HG03565 (cell line): ENCODE data around the gene CCDC28B.

ENCODE experiments used
- ATAC-seq: cut with Tn5 transposase; IDR thresholded peaks from one replicate; pipeline ENCODE4 v1.9.1; 2021; ENCODE audit warnings: mild to moderate bottlenecking, moderate library complexity; ENCODE audit not compliant: unreplicated experiment

Gene CCDC28B

DNA sequence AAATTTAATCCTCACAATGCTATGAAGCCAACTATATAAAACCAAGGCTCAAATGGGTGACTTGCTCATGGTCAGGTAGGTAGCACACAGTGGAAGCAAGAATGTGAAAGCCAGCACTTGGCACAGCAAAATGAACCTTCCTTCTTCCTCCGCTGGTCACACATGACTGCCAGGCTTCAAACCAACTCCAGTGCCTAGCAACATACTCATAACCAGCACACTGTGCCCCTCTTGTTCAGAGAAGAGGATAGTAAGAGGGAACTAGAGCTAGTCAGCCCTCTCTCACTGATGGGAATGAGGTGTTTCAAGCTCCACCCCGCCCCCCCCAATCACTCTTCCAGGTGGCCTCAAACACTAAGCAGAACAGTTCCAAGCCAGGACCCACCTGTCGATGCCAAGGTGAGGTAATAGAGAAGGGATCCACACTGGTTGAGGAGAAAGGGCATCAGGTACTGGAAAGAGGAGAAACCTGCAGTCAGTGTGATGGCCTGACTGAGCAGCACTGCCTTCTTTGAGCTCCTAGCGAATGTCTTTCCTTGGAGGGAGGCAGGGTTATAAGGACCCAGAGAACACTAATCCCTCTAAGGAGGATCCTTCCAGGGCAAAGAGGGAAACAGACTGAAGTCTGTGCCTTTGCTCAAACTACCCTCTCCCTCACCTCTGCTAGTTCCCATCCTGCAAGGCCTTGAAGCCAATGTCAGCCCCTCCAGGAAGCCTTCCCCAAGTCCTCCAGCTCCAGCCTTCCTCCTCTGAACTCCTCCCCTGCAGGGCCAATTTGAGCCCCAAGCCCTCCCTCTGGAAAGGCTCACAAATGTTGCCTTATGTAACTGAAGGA, 20.6 kb downstream of the CCDC28B start:
- ATAC-seq, result no peak

DNA sequence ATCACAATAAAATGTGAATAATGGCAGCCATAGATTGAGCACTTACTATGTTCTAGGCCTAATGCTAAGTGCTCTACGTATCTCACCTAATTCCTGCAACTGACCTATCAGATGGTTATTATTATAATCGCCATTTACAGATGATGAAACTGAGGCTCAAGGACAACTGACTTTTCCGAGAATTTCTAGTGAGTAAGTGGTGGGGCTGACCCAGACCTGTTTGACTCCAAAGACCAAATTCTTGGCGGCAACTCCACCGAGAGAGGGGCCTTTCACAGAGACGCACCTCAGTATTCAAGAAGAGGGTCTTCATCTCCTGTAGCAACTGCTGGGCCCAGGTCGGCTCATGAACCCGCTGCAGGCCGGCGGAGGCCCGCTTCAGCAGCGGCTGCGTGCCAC, 21.2 kb downstream of the CCDC28B start:
- no peak for ATAC-seq

DNA sequence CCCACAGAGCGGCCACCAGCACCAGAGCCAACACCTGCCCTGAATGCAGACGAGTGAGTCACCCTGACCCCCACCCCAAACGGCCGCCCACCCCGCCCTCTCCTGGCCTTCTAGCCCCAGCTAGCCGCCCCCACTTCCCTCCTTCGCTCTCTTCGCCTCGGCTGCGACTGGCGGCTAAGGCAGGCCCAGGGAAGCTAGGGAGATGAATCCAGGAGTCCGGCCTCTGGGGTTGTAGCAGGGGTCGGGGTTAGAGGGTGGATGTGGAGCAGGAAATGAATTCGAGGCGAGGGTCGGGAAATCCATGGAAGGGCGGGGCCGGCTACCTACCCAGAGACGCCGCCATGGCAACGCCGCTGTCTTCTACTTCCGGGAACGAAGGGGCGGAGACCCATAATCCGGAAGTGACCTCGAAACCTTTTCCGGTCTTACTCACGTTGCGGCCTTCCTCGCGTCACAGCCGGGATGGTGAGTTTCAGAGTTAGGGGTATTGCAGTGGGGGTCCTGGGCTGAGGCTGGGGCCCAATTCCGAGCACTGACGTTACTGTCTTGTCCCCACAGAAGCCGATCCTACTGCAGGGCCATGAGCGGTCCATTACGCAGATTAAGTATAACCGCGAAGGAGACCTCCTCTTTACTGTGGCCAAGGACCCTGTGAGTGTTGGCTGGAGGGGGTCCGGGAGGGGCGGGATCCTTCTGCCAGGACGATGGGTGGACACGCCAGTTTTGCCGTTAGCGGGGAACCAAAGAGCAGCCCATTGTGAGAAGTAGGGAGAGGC, 21.8 kb downstream of the CCDC28B start, which contains the start of the genes EIF3I and TMEM234:
Gene EIF3I (plus strand): TSS at position 428 of the 776 bp plus-strand sequence. CDS start 35 bp downstream, at position 463.
Gene TMEM234 (minus strand): TSS at position 374 of the 776 bp plus-strand sequence. CDS start 31 bp downstream, at position 343.
- ATAC-seq, result peak; percentile 90

DNA sequence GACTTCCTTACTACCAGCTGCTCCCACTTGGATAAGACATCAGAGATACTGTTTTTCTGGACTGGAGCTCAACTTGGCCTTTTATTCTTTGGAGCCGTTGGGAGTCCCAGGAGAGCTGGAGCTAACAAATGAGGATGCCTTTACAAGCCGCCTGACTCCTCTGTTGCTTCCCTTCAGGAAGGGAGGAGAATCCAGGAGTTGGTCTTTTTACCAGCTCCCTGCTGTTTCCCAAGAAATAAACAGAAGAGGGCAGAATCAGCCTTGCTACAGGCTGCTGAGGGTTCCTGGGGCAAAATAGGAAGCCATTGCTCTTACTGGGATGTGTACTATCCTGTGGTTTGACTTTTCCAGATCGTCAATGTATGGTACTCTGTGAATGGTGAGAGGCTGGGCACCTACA, 23.3 kb downstream of the CCDC28B start:
- no peak for ATAC-seq

DNA sequence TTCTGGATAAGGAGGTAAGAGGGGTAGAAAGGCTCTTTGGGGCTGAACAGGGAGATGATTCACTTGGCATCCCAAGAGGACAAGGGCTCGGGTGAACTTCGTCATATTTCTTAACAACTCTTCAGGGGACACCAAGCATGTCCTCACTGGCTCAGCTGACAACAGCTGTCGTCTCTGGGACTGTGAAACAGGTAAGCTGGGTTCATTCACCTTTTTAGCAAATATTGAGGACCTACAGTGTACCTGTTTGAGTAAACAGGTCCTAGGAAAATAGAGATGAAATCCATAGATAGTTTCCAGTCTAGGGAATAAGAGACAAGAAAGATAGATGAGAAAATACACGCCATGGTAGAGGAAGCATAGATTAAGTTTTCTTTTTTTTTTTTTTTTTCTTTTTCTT, 23.9 kb downstream of the CCDC28B start:
- ATAC-seq, result no peak

DNA sequence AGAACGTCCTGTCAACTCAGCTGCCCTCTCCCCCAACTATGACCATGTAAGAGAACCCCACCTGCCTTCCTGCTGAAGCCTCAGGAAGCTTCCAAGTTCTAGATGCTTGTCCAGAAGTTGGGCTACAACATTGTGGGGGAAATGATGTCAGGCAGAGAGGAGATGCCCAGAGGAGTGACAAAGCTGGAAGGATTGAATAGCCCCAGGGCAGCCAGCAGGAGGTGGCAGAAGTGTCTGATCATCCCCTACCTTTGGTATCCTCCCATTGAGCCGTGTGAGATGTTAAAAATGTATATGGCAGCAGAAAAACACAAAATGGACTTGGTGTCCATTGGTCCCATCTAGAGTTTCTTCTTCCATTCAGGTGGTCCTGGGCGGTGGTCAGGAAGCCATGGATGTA, 28.4 kb downstream of the CCDC28B start:
- ATAC-seq, result no peak

DNA sequence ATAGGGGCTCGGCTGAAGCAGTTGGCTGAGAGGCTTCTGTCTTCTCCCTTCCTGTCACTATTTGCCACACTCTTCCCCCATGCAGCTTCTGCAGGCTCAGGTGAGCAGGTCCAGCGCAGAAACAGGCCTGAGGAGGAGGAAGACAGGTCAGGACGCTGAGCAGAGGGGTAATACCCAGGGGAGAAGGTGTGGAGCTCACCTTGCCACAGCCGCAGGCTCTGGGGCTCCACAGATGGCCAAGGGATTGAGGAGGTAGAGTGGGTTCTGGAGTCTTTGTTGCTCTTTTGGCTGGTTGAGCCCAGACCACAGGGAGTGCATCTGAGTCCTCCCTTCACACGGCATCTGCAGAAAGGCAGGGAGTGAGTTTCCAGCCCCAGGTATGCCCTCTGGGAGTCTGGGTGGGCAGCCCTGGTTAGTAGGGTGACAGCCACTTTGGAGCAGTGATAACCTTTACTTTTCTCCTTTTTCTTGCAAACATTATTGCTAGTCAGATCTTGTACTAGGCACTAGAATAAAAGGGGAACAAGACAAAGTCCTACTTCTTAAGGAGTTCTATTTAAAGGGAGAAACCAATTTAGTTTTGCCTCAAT, 31.5 kb downstream of the CCDC28B start:
- ATAC-seq, result no peak

DNA sequence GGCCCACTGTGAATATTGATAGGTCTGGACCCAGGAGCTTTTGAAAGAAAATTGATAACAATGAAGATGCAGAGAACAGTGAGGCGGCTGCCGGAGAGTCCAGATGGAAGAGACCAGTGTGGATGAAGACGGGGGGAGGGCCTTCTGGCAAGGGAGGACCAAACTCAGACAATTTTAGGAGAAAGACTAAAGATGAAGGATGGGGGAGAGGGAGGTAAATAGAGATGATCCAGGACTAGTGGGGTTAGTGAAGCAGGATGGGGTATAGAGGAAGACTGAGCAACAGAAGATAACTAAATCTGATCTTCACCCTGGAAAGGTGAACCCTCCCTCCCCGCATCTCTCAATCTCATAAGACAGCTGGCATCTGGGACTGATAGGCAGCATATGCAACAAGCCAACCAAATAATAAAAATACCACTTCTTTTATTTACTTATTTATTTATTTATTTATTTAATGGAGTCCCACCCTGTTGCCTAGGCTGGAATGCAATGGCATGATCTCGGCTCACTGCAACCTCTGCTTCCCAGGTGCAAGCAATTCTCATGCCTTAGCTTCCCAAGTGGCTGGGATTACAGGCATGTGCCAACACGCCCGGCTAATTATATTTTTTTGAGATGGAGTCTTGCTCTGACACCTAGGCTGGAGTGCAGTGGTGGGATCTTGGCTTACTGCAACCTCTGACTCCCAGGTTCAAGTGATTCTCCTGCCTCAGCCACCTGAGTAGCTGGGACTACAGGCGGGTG, 32.3 kb downstream of the CCDC28B start:
- no peak for ATAC-seq

DNA sequence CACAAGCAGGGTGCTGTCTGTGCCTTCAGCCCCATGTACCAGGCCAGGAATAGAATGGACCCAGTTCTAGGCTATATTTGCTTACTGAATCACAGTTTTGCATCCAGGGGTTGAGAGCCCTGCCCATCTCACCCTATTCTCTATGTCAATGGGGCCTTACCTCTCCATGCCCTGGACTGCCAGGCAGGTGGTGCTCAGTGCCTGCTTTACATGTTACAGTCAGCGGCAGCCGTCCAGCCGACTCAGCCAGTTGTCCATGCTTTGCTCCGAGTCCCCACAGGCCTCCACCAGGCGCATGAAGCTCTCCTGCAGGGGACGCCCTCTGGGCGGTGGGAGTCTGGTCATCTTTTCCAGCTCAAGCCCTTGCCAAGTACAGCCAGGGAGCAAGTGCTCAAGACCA, 34.4 kb downstream of the CCDC28B start:
- no peak for ATAC-seq

DNA sequence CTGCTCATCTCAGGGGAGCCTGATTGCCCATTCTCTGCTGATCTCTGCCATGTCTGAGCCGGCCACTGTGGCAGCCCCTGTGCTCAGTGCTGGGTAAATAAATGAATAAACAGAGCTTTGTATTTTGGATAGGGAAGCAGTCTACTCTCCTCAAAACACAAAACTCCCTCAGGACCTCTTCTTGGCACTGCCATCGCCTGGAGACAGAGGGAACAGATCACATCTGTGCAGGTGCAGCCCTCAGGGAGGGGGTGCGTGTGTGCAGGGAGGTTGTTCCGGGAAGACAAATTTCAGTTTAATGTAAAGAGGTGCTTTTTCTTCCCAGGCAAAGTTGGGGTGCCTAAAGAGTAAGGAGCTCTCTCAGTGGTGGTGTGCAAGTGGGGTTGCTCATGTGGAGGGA, 38.9 kb downstream of the CCDC28B start:
- no peak for ATAC-seq

DNA sequence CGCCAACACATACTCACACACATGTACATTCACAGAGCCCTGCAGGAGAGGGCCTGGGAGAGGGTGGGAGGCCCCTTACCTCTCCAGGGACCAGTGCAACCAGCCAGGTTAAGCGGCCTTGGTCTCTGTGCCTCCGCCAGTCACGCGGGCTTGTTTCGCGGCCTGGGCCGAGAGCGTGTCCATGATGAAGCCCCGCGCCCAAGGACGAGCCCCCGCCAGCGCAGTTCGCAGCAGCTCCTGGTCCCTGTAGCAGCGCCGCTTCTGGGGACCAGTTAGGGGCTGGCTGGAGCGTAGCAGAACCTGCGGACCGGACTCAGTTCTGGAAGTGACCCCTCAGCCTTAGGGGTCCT, 39.4 kb downstream of the CCDC28B start:
- no peak for ATAC-seq

DNA sequence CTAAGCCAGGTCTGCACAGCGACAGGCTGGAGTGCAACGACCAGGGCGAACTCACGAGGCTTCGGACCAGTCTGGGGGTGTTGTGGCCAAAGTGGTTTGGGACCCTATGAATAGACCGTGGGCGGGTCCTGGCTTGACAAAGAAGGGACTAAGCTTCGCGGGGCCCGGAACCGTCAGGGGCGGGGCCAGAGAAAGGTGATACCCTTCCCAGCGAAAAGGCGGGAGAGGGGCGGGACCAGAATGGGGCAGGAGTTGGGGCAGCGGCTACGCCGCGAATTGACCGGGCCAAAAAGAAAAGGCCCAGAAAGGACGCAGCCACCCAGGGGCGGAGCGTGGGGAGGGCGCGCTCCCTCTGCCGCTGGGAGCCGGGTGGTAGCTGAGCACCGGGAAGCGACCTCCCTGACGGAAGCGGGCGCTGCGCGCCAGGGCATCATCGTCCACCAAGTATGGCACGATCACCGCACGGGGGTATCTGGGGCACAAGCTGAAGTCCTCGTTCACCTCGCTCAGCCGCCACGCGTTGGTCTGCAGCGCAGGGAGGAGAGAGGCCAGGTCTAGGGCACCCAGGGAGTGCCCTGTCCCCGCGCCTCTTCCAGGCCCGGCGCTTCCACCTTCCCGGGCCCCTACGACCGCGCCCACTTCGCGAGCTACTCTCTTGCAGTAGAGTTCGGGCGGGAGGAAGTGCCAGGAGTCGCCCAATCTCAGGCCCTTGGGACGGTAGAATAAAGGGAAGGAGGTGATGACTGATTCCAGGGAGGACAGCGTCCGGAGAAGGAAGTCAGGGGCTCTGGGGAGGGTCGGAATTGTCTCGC, 40.0 kb downstream of the CCDC28B start:
- no peak for ATAC-seq

DNA sequence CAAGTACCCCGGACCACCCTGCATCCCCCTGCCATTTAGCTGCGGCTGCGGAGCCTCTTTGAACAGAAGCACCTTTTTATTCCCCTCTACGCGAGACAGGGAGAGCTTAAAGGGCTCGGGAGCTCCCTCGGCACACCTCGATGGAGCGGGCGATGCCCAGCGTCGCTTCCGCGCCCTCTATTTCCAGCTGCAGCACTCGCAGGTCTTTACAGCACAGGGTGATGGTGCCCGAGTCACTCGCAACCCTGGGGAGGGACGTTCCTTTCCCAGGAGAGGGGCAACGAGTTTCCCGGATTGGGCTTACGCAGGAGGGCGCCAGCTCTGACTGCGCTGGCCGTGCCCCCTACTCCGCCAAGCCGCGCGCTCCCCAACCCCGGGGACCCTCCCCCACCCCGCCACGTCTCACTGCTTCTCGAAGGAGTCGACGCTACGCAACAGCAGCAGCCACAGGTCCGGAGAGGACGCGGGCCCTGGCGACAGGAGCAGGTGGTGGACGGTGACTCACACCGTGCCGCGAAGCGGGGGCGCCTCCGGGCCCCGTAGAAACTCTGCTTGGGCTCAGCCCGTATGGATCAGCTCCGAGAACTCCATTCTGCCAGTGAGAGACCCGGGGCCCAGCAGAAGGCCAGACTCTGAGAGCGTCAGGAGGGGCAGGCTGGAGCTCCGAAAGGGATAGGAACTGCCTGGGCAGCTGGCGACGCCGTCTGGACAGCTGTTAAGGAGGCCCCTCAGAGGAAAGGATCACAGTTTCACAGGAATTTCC, 40.8 kb downstream of the CCDC28B start:
- no peak for ATAC-seq

DNA sequence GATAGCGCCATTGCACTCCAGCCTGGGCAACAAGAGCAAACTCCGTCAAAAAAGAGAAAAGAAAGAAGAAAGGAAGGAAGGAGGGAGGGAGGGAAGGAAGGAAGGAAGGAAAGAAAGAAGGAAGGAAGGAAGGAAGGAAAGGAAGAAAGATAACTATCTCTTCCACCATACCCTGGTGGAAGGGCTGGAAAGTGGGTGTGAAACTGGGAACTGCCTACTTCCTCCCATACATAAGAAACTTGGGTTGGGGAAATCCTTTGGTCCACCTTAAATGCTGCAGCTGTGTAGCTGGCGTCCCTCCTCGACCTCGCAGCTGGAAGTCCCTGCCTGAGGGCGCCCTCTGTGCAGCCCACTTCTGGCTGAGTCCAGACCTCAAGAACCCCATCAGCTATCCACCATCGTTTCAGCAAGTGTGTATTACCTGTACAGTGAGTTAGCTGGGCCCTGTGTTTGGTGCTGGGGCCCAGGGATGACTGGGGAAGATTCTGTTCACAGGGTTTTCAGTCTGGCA, 42.0 kb downstream of the CCDC28B start:
- ATAC-seq, result no peak

DNA sequence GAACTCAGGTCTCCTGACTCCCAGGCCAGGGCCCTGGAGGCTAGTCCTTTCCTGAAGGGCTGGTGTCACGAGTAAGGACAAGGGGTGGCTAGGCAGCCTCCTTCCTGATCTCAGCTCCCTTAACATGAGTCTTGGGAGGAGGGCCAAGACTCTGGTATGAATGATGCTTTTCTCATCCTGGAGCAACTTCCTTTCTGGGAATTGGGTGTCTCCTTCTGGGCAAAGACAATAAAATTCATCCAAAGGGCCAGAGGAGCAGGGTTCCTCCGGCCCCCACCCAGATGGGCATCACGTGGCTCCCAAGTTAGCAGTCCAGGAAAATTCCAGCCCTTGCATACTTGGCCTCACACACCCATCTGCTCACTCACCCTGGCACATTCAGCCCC, 46.5 kb downstream of the CCDC28B start, which contains the start of gene FAM167B:
Gene FAM167B (plus strand): TSS at position 335 of the 386 bp plus-strand sequence. CDS start 200 bp downstream, outside the sequence.
- ATAC-seq, result no peak

DNA sequence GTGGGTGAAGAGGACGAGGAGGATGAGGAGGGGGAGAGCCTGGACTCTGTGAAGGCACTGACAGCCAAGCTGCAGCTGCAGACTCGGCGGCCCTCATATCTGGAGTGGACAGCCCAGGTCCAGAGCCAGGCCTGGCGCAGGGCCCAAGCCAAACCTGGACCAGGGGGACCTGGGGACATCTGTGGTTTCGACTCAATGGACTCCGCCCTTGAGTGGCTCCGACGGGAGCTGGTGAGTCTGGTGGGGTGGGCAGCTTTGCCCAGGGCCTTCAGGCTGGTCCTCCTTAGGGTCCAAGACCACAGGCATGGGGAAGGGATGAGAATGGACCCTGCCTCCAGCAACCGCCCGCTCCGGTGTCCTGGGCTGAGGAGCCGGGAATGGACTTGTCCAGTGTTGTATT, 47.1 kb downstream of the CCDC28B start:
- ATAC-seq, result no peak

DNA sequence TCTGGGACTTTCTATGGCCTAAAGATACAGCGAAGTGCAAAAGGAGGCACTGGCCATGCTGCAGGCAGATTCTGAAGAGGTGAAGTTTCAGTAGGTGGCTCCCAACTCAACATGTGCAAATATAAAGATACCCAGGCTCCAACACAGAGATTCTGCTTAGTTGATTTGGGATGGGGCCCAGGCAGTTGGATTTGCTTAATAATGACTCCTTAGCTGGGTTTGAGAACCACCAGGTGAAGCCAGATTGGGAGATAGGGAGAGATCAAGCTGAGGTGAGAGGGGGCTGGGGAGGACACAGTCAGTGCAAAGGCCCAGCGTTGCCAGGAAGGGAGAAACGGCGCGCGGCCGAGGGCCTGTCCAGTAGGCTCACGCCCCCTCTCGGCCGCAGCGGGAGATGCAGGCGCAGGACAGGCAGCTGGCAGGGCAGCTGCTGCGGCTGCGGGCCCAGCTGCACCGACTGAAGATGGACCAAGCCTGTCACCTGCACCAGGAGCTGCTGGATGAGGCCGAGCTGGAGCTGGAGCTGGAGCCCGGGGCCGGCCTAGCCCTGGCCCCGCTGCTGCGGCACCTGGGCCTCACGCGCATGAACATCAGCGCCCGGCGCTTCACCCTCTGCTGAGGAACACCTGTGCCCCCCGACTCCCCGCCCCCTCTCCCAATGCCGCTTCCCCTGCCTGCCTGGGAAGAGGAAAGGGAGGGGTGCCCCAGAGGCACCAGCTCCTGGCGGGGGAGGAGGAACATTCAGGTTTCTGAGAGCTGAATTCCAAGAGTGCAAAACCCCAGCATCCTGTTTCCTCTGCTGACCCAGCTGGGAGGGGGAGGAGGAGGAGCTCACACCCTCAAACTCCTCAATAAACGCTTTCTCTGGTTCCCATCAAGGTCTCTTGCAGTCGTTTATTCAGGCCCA, 47.8 kb downstream of the CCDC28B start:
- ATAC-seq, result no peak
